HG03565 (cell line): ENCODE measurements around the gene RILPL1.
"Not testable (repeated sequence)": the region's sequence is repeated elsewhere in the genome, so short reads cannot be mapped to it uniquely, and the experiment has no call there.

ENCODE experiments used
- ATAC-seq: cut with Tn5 transposase; IDR thresholded peaks from one replicate; pipeline ENCODE4 v1.9.1; 2021; ENCODE audit warnings: mild to moderate bottlenecking, moderate library complexity; ENCODE audit not compliant: unreplicated experiment

Gene RILPL1

DNA sequence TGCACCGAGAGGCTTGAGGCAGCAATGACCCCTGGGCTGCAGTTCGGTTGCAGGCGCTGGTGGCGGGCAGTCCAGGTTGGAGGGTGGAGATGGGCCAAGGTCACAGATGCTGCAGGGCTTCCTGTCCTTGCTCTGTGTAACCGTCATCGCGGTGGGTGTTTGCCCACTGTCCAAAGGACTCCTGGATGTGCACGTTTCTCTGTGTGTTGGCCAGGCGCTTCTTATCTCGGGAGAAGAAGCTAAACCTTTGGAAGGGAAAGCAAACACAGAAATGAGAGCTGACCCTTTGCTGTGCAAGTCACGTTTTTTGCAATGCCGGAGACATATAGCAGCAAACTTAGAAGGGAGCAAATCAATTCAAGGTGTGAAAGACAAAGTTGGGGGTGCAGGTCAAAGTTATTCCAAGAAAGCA, 61.1 kb downstream of the RILPL1 start:
- no peak for ATAC-seq

DNA sequence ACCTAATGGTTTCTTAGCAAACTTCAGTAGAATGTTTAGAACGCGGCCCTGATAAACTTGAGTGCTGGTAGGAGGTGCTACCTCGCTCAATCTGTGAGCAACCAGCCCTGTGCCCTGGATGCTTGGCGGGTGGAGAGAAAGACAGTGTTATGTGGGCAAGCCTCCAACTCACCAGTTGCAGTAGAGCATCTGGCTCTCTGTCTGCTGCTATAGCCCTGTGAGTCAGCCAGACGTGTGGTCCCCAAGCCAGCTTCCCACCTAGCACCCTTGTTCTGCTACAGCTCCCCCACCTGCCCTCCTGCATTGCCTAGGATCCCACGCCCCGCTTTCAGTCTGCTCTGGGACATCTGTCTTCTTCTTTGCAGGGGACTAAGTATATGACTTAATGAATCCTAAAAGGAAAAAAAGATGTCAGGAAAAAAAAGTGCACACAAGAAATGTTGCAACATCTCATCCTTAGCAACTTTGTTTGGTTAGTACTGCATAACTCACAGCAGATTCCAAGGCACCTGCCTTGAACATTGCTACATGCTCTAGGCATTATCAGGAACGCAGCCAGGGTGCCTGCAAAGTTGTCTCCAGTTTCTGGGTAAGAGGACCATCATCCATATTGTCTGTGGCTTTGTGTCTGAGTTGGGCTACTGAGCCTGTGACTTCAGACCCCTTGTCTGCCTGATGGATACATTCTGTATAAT, 62.0 kb downstream of the RILPL1 start:
- no peak for ATAC-seq

DNA sequence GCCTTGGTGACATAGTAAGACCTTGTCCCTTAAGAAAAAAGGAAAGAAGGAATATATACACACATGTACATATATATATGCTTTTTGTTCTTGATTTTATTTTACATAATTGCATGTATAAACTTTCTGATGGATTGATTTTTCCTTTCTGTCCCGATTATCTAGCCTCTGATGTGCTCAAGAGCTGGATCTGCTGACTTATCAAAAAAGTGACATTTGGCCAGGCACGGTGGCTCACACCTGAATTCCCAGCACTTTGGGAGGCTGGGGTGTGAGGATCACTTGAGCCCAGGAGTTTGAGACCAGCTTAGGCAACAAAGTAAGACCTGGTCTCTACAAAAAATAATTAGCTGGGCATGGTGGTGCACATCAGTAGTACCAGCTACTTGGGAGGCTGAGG, 63.5 kb downstream of the RILPL1 start:
- no peak for ATAC-seq

DNA sequence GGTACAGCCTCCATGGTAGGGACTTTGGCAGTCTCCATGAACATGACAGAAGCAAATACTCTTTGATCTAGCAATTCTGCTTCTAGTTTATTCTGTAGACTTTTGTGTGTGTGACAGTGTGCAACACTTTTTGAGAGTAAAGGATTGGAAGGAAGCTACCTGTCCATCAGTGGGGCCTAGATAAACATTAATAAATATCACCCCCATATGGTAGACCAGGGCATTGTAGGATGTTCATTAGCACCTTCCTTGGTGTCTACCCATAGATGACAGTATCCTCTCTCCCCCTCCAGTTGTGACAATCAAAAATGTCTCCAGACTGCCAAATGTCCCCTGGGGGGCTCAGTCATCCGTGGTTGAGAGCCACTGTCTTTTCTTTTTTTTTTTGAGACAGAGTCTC, 64.7 kb downstream of the RILPL1 start:
- ATAC-seq = peak; percentile 49

DNA sequence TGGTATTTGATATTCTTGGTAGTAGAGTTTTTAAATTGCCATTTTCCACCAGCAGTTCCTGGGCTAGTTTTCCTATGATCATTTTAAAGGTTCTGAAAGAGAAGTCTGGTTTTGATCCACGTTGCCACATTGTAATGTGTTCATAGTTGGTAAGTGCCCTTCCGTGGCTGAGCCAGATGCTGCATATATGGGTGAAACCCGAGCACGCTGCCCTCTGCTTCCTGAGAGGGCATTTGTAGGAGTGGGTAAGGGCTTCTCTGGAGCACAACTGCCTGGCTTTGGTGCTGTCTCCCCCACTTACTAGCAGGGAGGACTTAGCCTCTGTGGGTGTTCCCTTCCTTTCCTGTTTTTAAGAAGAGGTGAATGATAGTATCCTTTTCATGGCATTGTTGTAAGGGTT, 68.4 kb downstream of the RILPL1 start:
- ATAC-seq = no peak

DNA sequence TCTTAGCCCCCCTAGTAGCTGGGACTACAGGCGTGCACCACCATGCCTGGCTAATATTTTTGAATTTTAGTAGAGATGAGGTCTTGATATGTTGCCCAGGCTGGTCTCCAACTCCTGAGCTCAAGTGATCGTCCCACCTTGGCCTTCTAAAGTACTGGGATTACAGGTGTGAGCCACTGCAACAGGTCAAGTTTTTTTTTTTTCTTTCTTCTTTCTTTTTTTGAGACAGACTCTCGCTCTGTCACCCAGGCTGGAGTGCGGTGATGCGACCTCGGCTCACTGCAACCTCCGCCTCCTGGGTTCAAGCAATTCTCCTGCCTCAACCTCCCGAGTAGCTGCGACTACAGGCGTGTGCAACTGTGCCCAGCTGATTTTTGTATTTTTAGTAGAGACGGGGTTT, 70.3 kb downstream of the RILPL1 start:
- ATAC-seq = not testable (repeated sequence)

DNA sequence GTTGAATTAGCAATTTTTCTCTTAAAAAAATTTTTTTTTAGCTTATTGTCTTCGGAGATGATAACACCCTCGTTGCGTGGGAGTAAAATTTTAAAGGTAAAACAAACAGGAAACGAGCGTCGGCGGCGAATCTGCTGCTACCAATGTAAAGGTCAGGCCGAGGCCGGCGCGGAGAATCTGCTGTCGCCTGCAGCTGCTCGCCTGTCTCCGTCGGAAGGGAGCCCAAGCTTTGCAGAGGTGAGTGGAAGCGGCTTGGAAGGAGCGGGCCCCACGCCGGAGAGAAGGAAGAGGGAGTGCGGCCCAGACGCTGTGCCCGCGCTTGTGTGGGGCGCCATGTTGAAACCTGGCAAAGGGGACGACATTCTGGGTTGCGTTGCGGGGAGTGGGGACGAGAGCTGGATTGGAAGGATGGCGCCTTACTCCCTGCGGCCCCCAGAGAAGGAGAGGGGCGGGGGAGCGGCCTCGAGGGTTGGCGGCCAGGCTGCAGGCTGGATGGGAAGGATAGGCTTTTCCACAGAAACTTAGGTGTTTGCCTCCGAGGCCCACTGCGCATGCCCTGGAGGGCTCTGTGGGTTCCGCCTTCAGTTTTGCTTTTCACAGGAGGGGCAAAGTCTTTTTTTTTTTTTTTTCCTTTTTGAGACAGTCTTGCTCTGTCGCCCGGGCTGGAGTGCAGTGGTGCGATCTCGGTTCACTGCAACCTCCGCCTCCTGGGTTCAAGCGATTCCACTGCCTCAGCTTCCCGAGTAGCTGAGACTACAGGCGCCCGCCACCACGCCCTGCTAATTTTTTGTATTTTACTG, 75.3 kb downstream of the RILPL1 start, which contains the start of gene SNRNP35:
Gene SNRNP35 (plus strand): TSS at position 160 of the 800 bp plus-strand sequence. CDS start 7,402 bp downstream, outside the sequence.
- peak; percentile 36 for ATAC-seq

DNA sequence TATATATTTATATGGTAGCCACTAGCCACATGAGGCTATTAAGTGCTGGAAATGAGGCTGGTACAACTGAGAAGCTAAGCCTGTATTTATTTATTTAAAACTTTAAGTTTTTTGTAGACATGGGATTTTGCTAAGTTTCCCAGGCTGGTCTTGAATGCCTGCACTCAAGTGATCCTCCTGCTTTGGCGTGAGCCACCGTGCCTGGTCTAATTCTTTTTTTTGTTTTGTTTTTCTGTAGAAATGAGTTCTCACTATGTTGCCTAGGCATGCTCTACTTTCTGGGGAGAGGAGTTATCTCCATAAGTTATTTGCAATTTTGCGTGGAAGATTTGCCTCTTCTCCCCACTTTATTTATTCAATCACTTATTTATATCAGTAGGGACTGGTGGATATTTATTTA, 80.4 kb downstream of the RILPL1 start:
- ATAC-seq = no peak

DNA sequence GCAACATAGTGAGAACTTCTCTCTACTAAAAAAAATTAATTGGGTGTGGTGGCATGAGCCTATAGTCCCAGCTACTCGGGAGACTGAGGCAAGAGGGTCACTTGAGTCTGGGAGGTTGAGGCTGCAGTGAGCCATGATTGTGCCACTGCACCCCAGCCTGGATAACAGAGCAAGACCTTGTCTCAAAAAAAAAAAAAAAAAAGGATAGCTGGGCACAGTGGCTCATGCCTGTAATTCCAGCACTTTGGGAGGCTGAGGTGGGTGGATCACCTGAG, 81.3 kb downstream of the RILPL1 start:
- not testable (repeated sequence) for ATAC-seq

DNA sequence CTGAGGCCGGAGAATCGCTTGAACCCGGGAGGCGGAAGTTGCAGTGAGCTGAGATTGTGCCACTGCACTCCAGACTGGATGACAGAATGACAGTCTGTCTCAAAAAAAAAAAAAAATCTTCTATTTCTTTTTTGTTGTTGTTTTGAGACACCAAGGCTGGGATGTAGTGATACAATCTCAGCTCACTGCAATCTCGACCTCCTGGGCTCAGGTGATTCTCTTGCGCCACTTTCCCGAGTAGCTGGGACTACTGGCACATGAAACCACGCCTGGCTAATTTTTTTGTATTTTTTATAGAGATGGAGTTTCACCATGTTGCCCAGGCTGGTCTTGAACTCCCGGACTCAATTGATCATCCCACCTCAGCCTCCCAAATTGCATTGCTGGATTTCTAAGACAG, 82.9 kb downstream of the RILPL1 start:
- no peak for ATAC-seq

DNA sequence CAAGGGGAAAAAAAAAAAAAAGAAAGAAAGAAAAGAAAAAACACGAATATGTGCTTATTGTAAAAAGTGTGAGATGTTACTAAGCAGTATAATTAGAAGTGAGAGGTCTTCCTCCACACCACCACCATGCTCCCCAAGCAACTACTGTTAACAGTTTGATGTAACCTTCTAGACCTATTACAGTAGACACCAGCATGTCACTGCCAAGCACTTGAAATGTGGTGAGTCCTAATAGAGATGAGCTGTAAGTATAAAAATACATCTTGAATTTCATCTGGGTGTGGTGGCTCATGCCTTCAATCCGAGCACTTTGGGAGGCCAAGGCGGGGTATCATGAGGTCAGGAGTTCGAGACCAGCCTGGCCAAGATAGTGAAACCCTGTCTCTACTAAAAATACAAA, 83.7 kb downstream of the RILPL1 start:
- ATAC-seq = no peak

DNA sequence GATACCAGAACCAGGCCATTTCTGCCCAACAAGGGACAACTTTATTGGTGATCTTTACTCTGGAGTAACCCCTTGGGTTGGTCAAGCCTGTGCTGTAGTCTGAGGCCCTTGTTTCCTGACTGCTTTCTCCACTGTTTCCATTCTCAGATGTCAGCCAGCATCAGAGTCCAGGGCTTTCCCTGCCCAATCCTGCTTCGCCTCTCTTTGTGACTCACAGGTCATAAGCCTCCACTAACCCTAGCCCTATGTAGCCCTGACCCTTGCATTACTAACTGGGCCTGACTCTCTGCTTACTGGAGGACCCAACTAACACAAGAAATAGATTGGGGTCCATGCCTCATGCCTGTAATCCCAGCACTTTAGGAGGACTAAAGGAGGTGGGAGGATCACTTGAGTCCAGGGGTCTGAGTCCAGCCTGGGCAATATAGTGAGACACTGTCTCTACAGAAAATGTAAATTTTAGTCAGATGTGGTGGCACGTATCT, 84.2 kb downstream of the RILPL1 start:
- no peak for ATAC-seq

DNA sequence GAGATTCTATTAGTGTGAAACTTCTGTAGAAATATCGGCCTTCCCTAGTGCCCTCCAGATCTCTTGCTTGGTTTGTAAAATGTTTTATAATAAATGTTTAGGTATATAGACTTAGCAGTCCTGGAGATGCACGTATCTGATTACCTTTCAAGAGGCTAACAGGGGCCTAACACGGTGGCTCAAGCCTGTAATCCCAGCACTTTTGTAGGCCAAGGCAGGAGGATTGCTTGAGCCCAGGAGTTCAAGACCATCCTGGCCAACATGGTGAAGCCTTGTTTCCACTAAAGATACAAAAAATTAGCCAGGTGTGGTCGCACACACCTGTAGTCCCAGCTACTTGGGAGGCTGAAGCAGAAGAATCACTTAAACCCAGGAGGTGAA, 87.2 kb downstream of the RILPL1 start:
- no peak for ATAC-seq

DNA sequence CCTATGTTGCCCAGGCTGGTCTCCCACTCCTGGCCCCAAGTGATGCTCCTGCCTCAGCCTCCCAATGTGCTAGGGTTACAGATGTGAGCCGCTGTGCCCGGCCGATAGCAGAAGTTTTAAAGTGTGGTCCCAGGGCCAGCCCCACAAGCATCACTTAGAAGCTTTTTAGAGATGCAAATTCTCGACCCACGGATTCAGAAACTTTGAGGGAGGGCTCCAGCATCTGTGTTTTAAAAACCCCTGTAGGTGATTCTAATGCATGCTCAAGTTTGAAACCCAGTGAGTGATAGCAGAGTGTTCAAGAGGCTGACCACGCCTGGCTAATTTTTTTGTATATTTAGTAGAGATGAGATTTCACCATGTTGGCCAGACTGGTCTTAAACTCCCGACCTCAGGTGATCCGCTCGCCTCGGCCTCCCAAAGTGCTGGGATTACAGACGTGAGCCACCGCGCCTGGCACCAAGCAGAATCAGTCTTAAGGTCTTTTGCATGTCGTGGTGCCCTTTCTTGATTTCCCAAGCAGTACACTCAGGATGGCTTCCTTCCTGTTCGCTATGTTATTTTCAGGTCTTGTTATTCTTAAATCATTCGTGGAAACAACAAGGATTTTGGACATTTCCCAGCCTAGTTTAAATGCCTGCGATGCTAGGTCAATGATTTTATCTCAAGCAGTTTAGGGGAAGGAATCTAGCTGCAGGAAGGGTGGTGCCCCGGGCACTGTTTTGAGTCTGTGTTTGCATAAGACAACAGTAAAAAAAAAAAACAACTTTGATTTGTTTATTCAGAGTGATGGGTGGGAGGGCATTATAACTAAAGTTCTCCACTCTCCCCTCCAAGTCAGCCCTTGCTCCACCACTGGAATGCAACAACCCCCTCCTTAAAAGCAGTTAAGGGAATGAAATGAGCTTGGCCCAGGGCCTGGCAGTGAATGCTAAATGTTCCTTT, 87.9 kb downstream of the RILPL1 start:
- no peak for ATAC-seq

DNA sequence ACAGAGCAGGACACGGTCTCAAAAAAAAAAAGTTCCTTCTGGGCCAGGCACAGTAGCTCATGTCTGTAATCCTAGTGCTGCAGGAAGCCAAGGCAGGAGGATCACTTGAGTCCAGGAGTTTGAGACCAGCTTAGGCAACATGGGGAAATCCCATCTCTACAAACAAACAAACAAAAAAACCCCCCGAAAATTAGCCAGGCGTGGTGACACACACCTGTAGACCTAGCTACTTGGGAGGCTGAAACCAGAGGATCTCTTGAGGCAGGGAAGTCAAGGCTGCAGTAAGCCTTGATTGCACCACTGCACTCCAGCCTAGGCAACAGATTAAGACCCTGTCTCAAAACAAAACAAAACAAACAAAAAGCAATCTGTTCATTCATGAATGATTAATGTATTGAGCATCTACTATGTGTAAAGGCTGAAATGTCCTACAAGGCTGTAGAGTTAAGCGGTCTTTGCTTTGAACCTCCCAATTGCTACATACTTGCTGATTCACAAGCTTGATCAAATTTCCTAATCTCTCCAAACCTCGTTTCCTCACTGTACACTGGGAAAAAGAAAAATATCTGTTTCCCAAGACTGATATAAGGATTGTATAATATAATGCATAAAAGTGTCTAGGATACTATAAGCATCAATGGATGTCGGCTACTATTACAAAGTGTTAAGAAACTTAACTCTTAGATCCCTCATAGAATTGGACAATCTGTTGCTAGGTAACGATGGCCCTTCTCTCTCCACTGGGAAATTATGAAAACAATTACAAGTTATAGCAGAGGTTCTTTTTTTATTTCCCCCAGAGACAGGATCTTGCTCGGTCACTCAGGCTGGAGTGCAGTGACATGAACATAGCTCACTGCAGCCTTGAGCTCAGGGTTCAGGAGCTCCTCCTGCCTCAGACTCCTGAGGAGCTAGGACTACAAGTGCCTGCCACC, 89.2 kb downstream of the RILPL1 start:
- no peak for ATAC-seq

DNA sequence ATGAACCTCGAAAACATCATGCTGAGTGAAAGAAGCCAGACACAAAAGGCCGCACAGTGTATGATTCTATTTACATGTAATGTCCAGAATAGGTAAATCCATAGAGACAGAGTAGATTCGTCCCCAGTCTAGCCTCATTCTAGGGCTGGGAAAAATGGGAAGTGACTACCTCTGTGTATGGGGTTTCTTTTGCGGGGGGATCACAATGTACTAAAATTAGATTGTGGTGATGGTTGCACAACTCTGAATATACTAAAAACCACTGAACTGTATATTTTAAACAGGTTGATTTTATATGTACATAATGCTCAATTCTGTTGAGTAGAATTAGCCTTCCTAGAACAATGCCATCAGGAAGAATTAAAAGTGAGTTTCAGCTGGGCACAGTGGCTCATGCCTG, 90.7 kb downstream of the RILPL1 start:
- ATAC-seq = no peak

DNA sequence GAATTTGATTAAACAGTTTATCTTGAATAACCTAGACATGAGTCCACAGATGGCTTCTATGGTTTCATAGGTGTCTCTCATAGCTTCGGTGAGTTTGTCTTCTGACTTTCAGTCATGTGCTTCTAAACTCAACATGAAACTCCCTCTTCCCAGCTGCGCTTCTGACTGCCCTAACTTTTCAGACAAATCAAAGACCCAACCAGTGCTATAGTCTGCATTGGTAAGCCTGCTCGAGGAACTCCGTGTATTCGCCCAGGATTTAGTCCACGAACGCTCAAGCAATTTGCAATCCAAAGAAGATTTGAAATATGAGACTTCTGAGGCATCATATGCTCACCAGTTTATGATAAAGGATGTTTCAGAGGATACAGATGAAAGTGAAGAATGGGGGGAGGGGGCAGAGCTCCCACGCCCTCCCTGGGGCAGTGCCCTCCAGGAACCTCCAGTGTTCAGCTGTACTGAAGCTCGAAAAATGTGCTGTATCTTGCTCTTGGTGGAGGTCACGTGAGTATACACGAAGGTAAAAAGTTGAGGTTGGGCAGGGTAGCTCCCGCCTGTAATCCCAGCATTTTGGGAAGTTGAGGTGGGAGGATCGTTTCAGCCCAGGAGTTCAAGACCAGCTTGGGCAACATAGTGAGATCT, 91.9 kb downstream of the RILPL1 start:
- peak; percentile 53 for ATAC-seq

DNA sequence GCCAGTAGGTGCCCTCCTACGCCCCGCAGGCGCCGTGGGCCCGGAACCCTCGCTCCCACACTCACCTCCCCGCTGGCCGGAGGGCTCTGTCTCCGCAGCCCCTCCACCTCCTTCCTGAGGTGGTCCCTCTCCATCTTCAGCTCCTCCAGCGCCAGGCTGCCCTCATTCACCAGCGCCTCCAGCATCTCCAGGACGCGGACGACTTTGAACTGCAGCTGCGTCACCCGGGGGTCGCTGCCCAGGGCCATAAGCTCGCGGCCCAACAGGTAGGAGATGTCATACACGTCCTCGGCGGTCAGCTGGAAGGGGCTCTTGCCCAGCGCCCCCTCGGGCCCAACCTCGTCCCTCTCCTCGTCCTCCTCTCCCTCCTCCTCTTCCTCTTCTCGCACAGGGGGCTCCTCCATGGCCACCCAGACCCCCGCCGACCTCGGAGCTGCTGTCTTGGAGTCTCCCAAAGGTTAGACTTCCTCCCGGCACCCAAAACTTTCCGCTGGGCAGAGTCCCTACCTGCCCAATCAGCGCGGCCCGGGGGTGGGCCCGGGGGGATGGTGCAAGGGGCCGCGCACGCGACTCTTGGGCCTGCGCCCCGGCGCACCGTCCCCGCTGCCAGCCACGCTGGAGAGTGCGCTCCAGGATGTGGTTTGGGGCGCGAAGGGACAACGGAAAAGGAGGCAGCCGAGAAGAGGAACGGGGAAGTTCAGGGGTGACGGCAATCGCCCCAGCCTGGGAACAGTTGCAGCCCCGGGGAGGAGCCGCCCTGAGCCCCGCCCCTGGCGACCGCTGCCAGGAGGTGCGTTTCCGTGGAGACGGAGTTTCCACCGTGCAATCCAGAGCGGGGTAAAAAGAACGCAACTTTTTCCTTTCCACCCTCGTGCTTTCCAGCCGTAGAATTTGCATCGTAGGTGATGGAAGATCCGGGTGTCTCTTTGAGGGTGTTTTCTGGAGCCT, 97.2 kb downstream of the RILPL1 start, which contains the start of gene RILPL2:
Gene RILPL2 (minus strand): TSS at position 668 of the 948 bp plus-strand sequence. CDS start 264 bp downstream, at position 404.
- peak; percentile 50 for ATAC-seq

DNA sequence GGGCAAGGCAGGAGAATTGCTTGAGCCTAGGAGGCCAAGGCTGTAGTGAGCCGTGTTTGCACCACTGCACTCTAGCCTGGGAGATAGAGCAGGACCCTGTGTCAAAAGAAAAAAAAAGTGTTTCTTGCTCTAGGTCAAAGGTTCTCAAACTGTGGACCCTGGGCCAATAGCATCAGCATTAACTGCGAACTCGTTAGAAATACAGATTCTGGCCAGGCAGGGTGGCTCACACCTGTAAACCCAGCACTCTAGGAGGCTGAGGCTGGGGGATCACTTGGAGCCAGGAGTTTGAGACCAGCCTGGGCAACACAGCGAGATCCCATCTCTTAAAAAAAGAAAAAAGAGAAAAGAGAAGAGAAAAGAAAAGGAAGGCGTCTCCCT, 97.9 kb downstream of the RILPL1 start:
- ATAC-seq = no peak
